HuH-7 (cell line): Measurements from ENCODE around the gene BACH2.
"Not testable (repeated sequence)": the region's sequence is repeated elsewhere in the genome, so short reads cannot be mapped to it uniquely, and the experiment has no call there.

Source experiments
- DNase-seq: peaks from one replicate; pipeline ENCODE4 v3.0.0; 2011; ENCODE audit warnings: low spot score

Gene BACH2

DNA sequence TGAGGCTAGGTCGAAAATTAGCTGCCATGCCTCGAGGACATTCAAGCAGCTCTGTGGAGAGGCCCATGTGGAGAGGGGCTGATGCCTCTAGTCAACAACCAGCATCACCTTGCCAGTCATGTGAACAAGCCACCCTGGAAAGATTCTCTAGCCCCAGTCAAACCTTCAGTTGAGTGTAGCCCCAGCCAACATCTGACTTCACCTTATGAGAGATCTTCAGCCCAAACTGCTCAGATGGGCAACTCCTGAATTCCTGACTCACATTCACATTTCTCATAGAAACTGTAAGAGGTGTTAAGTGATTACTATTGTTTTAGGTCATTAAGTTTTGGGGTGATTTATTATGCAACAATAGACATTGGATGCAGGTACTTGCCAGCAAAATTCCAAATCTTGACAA is 357.5 kb downstream of the BACH2 start:
- DNase-seq: no peak

DNA sequence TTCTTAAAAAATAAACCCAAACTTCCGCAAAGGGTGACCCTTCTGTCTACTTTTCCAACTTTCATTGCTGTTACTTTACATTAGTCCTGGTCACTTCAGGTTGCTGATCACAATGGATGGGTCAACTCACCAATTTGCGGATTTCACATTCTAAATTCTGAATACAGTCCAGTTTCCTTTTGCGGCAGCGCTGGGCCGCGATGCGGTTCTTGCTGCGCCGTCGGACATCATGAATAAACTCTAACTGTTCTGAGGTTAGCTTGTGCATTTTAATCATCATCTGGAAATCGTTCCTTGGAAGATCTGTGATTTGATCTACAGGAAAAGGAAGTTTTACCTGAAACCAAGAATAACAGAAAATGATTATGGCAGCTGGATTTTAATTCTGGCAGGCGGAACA is 358.6 kb downstream of the BACH2 start:
- no peak for DNase-seq

DNA sequence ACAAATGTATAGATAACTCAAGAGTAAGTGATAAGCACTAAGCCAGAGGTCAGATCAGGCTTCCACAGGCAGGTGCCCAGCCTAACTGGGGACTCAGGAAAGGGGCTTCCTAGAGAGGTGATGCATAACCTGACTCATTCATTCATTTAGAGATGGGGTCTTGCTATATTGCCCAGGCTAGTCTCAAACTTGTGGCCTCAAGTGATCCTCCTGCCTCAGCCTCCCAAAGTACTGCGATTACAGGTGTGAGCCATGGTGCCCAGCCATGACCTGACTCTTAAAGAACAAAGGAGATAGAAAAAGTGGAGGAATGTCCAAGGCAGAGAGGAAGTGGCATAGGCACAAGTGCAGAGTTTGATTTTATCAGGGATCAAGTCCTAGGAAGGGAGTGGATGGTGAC is 360.5 kb downstream of the BACH2 start:
- DNase-seq: no peak

DNA sequence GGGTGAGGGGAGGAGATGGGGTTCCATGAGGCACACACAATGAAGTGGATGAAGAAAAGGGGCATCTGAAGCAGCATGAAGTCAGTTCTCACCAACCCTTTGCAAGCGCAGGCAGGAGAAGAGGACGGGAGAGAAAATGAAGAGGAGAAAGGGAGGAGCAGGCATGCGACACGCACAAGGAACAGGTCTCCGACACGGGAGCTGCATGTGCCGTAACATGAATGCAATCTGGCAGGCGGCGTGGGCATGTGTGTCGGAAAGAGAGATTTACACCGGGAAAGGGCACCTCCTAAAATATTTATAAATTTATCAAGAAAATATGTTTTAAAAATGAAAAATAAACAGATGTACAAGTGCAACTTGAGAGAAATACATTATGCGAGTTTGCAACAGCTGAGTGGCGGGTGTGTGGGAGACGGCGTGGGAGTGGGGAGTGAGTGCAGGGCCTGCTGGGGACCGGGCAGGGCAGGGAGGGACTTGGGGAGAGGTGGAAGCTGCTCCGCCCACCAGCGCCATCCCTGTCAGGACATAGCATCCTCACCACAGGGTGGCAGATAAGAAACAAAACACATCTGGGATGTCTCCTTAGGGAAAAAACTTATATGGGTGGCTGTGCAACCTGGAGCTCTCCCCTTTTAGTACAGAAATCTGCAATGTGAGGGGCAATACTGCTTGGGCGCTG is 361.8 kb downstream of the BACH2 start:
- DNase-seq: no peak

DNA sequence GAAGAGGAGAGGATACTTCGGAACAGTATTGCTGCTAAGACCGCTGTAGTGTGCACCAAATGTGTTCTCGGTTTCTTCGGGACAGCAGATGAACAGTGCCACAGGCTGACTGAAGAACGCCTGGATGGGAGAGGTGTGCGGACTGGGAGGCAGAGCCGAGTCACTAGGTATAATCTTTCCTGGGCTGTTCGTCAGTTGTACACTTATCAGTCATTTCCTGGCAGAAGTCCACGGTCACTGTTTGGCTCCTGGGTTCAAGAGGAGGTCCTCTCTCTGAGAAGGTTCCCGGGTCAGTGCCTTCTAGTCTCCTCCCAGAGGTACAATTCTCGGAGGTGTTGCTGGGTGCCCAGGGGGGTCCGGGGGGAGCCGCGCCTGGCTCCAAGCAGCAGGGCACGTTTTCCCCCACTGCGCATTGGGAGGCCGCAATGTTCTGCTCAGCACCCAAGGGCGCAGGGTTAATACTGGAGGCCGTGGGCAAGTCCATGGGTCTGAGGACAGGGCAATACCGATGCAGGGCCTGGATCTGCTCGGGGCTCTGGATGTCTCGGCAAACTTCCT is 364.3 kb downstream of the BACH2 start:
- DNase-seq: no peak

DNA sequence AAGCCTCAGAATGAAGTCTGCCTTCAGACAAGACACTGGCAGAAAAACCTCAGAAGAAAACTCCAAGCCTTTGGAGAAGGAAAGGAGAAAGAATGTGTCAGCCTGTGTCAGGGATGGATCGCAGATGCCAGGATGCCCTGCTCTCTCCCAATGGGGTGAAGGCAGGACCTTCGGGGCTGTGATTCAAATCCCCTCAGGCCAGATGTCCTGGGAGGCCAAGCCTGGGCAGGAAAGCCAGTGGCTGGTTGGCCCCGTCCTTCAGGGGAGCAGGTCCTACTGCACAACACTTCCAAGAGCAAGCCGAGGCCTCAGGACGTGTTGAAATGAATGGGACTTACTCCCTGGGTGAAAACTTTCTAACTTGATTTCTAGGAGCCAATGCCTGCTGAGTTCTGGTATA is 365.9 kb downstream of the BACH2 start:
- no peak for DNase-seq

DNA sequence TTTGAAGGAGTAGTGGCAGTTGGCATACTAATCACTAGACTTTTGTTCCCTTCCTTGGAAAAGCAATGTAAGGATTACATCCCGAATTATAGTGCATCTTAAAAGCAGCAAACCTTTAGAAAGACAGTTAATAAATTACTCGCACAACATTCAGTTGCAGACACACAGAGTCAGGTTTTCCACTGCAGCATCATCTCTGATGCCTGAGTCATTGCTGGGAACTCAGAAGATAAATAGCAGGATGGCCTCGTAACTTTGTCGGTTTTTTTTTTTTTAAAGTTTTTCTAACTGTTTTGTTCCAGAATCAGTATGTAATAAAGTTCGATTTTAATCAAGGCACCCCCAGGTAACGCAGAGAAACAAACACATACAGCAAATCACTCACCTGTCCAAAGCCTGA is 368.0 kb downstream of the BACH2 start:
- no peak for DNase-seq

DNA sequence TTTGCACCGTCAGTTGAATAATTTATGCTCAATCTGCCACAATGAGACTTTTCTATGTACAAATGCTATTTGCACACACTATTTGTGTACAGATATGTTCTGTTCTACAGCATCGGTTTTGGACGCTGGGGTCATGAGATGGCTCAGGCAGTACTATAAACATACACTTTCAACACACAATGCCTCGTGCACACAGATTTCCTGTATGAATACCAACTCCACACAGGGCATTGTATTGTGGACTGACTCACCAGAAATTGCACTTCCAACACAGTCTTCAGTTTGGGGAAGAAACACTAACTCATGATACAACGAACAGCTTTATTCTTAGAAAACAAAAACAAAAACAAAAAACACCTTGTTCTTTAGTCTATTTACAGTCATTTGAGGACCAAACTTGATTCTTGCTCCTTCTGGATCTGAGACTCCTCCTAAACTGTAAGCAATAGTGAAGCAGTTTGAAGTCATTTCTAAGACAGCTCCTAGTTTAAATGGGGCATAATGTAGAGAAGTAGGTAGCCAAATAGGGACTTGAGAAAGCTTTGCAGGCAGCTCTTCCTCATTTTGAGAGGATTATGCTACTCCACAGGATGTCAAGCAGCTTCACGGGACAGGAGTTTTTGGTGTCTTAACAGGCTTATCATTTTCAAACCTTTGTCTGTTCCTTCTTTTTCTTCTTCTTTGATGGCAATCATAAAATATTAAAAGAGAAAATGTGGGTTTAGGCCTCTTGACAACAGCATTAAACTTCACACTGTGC is 368.7 kb downstream of the BACH2 start:
- DNase-seq: no peak

DNA sequence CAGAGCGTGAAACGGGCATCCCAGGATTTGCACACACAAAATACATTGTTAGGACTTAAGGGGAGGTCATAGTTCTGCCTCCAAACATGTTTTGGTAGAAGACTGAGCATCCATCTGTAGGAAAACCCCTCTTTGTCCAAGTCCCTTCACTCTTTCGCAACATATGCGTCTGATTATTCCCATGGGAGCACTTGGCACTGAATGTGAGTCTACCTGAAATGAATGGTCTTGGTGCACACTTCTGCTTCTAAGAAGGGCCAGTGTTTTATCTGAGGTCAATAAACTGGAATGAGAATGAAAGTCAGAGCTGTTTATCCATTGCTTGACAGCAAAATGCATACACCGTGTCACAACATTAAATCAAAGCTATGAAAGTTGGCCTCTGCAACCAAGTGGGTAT is 369.4 kb downstream of the BACH2 start:
- no peak for DNase-seq

DNA sequence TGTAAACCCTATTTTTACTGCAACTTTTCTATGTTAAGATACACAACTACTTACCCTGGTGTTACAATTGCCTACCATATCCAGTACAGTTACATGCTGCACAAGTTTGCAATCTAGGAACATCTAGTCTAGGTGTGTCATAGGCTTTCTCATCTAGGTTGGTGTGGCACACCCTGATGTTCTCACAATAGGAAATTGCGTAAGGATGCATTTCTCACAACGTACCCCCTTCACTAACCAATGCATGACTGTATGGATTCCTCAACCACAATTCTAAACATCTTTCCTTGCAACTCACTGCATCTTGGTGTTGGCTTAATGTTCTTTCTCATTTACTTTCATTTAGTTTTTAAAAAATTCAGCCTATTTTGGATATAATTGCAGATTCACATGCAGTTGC is 370.8 kb downstream of the BACH2 start:
- no peak for DNase-seq

DNA sequence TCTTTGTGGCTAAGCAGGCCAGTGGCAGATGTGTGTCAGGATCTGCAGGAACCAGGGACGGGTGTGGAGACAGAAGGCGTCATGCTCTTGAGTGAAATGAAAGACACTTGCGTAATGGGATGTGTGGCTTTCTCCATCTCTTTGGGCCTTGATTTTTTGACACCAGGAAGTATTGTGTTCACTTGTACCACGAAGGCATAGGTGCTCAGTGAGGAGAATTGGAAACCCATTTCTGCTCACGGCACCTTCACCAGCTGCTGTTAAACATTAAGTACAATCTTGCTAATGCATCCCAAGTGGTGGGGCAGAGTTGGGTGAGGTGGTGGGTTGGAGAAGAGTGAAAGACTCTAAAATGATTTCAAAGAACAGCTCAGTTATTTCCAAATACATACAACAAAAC is 372.4 kb downstream of the BACH2 start:
- DNase-seq: no peak

DNA sequence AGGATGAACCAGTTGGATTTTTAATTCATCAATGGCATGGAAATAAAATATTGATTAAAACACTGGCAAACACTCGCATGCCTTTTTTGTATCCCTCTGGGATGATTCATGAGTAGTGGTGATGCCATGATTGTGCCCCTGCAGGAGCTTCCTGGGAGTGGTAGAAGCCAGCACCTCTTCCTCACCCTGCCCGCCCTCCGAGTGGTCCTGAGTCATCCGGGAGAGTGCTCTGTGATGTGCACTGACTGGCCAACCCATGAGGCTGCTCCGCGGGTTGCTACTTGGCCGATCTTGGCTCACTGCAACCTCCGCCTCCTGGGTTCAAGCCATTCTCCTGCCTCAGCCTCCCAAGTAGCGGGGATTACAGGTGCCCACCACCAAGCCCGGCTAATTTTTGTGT is 375.0 kb downstream of the BACH2 start:
- no peak for DNase-seq

DNA sequence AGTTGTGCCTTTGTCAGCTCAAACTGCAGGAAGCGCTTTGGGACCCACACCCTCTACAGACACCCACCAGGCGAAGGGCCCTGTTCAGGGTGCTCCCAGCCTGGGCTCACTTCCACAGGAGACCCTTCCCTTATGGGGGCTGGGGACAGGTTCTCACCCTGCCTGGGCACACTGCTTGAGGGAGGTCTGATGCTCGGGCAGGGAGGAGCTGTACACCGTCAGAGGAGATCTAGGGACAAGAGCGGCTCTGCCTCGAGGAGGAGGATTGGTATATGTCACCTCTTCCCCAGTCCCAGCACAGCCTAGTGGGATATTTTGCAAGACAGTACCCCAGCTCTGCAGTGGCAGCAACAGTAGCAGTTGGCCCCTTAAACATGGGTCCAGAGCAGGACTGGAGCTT is 375.4 kb downstream of the BACH2 start:
- no peak for DNase-seq

DNA sequence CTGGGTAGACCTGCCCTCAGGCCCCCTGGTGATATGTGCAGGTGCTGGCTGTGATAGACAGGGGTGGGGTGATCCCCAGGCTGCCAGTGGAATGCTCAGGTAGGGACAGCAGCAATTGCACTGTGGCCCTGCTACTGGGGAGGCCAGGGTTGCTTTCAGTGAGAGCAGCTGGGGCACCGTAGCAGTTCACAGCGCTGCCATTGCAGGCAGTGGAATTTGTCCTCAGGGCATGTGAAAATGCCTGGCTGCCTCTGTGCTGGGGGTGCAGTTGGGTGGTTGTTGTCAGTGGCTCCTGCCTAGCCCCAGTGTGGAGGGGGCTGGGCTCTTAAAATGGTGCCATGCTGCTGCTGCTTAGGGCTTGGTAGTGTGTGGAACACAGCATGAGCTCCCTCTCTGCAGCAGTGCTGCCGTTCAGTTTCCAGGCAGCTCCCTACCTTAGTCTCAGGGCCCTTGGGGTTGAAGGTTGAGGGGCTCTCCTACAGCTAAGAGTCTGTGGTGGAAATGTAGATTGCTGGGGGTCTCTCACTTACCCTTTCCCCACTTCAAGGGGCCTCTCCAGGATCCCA is 378.8 kb downstream of the BACH2 start:
- DNase-seq: no peak

DNA sequence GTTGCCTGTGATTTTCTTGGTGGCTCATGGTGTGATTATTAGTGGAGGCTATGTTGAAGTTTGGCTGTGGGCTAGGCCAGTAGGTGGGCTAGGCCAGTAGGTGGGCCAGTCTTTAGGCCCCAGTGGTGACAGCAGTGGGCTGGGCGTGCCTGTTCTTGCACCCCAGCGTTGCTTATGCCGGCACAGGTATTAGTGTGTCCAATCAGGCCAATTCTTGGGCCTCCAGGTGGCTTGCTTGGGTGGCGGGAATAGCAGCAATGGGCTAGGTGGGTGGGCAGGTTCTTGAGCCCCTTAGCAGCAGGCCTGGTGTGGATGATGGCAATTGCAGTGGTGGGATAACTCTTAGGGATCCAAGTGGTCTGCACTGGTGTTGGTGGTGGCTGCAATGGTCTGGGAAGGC is 379.4 kb downstream of the BACH2 start:
- DNase-seq: no peak

DNA sequence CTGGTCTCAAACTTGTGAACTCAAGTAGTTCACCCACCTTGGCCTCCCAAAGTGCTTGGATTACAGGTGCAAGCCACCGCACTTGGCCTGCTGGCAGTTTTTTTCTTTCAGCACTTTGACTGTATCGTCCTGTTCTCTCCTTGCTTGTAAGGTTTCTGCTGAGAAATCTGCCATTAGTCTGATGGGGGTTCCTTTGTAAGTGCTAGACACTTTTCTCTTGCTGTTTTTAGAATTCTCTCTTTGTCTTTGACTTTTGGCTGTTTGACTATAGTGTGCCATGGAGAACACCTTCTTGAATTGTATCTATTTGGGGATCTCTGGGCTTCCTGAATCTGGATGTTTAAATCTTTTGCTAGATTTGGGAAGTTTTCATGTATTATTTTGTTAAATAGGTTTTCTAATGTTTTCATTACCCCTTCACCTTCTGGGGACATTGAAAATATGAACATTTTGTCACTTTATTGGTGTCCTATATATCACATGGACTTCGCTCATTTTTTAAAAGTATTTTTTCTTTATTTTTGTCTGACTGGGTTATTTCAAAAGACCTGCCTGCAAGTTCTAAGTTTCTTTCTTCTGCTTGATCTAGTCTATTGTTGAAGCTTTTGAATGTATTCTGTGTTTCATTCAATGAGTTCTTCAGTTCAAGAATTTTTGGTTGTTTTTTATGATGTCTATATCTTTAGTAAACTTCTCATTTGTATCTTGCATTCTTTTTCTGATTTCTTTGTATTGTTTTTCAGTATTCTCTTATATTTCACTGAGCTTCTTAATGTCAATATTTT is 380.3 kb downstream of the BACH2 start:
- no peak for DNase-seq

DNA sequence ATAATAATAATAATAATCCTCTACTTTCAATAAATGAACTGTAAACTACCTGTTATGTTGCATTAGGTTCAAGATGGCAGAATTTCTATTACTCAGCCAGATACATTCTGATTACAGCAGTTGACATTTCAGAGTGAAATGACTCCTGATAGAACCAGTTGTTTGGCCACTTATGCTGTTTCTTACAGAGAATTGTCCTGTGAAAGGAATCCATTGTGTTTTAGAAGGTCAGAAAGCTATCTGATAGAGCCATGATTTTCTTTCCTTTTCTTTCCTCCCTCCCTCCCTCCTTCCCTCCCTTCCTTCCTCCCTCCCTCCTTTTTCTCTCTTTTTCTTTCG is 385.8 kb downstream of the BACH2 start:
- no peak for DNase-seq

DNA sequence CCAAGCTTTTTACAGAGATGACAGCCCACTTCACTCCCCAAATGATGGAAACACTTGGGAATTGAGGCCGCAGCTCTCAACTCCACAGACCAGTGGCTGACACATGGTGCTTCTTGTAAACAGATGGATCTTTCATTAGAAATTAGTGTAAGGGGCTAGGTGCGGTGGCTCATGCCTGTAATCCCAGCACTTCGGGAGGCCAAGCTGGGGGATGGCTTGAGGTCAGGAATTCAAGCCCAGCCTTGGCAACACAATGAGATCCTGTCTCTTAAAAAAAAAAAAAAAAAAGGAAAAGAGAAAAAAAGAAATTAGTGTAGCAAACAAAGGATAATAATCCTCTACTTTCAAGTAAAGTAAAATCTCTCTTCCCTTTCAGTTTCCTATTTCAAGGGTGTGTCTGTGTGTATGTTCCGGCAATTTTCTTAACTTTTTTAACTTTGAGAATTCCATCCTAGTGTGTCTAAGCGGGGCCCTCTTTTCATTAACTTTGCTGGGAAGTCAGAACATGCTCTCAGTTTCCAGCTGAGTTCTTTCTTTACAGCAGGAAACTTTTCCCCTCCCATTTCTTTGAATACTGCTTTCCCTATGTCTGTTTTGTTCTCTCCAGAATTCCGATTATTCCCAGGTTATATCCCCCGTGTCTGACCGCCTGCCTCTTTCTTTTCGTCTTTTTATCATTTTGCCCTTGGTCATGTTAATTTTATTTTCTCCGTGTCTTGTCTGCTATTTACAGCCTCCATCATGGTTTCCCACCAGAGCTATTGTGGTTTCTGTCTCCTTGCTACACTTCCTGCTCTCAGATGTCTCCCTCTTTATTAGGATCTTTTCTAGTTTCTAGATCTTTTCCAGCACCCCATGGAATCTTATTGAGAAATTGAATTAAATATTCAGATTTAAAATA is 386.4 kb downstream of the BACH2 start:
- not testable (repeated sequence) for DNase-seq

DNA sequence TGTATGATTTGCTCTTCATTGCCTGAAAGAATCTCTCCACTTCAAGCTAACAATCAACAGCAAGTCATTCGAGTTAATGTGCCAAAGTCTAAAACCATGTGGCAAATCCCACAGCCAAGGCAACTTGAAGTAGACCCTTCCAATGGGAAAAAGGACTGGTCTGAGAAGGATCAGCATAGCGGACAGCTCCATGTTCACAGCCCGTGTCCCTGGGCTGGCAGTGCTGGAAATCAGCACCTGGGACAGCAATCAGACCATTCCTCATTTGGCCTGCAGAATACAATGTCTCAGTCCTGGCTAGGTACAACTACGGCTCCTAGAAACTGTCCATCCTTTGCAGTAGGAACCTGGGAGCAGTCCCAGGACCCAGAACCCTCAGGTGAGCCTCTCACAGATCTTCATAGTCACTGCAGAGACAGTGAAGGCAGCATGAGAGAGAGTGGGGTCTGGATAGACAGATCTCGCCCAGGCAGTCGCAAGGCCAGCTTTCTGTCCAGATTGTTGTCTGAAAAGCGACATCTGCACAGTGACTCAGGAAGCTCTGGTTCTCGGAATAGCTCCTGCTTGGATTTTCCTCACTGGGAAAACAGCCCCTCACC is 401.3 kb downstream of the BACH2 start:
- DNase-seq: peak; percentile 76

DNA sequence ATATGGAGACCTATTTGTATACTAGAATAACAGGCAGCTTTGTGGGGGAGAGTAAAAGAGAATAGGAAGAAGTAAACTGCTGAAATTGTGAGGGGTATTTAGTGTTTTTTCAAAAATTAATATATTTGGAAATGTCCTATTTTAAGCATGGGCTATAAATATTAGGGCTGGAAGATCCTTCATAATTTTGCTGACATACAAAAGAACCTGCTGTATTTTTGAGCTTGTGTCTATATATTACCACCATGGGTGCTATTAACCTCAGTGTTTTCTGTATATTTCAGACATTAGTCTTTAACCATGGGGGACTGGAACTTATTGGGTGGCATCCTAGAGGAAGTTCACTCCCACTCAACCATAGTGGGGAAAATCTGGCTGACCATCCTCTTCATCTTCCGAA is 402.5 kb downstream of the BACH2 start, which contains the start of gene GJA10:
GJA10 (plus strand) TSS at position 301 of the 400 bp plus-strand sequence; CDS start at position 301, 0 bp downstream.
- no peak for DNase-seq

DNA sequence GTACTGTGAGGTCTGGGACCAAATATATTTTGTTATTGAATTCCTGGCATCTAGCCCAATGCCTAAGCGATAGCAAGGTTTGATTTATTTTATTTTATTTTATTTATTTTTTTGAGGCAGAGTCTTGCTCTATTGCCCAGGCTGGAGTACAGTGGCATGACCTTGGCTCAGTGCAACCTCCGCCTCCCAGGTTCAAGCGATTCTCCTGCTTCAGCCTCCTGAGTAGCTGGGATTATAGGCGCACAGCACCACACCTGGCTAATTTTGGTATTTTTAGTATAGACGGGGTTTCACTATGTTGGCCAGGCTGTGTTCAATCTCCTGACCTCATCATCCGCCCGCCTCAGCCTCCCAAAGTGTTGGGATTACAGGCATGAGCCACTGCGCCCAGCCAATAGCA is 404.1 kb downstream of the BACH2 start:
- DNase-seq: not testable (repeated sequence)
